GM12873 (cell line): ENCODE data around the gene TMEM134.

ENCODE experiments used
- TF ChIP-seq, protein P1 (sequence below): IDR thresholded peaks from 2 replicates; pipeline ENCODE4 v1.5.1; 2012; ENCODE audit warnings: low read depth, mild to moderate bottlenecking, moderate library complexity, low read length, control low read depth; ENCODE audit not compliant: insufficient read depth; ENCODE audit errors: missing control alignments

TMEM134 gene

DNA sequence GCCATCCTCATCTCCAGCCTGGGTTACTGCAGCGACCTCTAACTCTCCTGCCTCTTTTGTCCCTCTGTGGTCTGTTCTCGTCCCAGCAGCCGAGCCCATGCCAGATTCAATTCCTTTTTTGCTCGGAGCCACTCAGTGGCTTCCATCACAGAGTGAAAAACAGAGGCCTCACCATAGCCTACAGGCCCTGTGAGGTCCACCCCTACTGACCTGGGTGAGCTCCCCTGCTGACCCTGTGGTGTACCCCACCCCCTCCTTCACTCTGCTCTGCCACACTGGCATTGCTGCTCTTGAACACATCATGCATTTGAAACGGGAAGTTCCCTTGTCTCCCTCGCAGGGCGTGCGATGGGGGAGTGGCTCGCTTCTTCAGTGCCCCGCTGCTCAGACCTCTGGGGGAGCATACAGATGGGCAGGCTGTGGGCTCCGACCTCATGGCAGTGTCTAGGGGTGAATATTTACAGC, 15.8 kb upstream of the TMEM134 start:
- TF ChIP-seq, protein P1, sequence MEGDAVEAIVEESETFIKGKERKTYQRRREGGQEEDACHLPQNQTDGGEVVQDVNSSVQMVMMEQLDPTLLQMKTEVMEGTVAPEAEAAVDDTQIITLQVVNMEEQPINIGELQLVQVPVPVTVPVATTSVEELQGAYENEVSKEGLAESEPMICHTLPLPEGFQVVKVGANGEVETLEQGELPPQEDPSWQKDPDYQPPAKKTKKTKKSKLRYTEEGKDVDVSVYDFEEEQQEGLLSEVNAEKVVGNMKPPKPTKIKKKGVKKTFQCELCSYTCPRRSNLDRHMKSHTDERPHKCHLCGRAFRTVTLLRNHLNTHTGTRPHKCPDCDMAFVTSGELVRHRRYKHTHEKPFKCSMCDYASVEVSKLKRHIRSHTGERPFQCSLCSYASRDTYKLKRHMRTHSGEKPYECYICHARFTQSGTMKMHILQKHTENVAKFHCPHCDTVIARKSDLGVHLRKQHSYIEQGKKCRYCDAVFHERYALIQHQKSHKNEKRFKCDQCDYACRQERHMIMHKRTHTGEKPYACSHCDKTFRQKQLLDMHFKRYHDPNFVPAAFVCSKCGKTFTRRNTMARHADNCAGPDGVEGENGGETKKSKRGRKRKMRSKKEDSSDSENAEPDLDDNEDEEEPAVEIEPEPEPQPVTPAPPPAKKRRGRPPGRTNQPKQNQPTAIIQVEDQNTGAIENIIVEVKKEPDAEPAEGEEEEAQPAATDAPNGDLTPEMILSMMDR = no peak

DNA sequence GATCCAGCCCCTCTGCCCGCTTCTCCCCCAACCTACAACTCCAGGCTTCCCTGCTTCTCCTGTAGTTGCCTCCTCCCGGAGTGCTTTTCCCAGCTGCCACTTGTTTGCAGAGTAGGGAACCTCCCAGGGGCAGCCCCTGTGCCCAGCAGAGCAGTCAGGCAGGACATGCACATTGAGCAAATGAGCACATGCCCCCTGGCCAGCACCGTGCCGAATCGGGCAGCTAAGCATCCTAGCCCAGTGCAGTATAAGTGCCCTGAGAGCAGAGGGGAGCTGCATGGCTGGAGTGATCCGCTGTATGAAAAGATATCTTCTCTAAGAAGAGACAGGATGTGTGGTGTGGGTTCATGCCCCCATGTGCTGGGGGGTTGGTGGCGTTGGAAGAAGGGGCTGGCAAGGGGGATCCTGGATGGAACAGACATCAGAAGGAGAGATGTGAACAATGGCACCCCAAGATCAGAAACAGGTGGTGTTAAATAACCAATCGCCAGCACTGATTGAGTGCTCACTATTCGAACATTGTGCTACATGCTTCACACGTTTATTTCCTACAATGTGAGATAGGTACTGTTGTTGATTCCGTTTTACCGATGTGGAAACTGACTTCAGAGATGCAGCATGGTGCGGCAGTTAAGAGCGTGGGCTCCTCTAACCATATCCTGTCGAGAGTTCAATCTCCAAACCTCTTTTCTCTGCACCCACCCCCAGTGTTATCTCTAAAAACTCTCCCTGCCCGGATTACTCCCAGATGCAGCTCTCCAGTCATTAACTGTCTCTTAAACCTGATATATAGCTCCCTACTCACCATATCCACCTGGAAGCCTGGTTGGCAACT, 15.0 kb upstream of the TMEM134 start:
- TF ChIP-seq, protein P1 = no peak

DNA sequence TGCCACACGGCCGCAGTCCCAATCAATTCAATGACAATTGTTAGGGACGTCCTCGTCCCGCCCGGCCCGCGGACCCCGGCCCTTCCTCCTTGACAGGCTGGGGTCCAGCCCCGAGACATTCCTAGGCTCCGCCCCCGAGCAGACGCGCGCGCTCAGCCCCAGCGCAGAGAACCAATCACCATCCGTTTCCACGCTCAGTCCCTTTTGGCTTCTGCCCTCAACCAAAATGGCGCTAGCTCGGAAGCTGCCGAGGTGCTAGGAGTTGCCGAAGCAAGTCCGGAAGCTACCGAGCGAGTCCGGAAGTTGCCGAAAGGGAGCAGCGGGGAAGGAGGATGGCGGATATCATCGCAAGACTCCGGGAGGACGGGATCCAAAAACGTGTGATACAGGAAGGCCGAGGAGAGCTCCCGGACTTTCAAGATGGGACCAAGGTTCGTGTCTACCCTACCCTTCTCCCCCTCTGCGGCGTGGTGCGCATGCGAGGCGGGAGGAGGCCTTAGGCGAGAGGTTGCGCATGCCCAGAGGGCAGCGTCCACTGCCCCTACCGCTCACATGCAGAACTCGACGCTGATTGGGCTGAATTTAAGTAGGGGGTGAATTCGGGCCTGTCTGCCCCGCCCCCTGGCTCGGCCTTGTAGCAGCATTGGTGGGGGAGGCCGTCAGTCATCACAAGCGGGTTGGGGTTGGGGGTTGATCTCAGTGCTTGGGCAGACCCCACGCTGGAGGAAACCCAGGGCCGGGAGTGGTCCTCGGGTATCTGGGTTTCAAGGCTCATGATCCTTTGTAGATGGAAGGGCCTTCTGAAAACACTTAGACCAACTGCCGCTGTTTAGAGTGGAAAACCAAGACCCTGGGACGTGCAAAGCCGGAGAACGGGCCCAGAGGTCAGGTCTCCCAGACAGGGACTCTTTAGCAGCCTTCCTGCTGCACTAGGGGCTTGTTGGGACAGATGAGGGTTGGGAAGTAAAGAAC, 14.1 kb upstream of the TMEM134 start, which contains the start of gene AIP:
Gene AIP, plus strand, starts transcription at position 200 of the 972 bp plus-strand sequence. Its CDS starts 133 bp downstream, at position 333.
- TF ChIP-seq, protein P1 = peak; percentile 28

DNA sequence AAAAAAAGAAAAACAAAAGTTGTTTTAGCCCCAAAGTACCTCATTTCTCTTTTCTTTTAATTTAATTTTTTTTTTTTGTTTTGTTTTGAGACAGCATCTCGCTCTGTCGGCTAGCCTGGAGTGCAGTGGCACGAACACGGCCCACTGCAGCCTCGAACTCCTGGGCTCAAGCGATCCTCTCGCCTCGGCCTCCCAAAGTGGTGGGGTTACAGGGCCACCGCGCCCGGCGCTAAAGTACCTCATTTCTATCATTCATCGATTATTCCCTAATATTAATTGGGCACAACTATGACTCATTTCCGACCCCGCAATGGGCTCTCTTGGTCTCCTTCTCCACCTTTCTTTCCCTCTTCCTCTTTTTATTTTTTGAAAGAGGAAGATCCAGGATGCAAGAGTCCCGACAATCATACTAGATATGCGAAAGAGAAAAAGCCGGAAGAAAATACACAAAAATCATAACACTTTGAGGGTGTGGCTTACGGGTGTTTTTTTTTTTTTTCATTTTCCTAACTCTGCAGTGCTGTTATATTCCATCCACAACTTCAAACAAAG, 13.3 kb upstream of the TMEM134 start:
- TF ChIP-seq, protein P1 = no peak

DNA sequence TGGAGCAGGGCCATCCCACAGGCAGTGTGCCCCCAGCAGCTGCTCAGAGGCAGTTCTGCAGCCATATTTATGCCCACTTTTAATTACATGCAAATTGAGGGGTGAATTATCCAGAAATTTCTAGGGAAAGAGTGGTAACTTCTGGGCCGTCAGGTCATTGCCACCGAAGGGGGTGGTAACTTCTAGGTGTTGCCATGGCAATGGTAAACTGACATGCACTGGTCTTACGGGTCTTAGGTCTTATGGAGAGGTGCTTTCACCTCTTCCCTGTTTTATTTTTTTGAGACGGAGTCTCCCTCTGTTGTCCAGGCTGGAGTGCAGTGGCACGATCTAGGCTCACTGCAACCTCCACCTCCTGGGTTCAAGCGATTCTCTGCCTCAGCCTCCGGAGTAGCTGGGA, 3.8 kb upstream of the TMEM134 start:
- TF ChIP-seq, protein P1 = no peak

DNA sequence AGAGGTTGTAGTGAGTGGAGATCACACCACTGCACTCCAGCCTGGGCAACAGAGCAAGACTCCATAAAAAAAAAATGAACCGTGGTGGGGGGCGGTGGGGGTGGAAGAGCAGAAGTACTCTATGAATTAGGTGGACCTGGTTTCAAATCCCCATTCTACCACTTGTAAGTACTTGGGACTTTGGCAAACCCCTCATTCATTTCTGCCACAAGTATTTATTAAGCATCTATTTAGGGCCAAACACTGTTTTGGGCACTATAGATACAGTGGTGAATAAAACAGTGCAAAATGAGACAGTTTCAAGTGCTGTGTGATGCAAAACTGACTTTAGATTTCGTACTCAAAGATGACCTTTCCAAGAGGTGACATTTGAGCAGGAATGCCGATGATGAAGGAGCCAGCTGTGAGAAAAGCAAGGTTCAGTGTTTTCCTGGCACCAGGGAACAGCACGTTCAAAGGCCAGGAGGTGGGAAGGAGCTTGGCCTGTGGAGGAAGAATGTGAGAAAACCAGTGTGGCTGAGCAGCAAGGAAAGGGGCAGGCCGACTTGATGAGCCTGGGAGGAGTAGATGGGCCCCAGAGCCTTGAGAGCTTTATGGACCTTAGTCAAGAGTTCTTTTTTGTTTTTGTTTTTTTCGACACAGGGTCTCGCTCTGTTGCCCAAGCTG, 1.4 kb upstream of the TMEM134 start:
- TF ChIP-seq, protein P1 = no peak

DNA sequence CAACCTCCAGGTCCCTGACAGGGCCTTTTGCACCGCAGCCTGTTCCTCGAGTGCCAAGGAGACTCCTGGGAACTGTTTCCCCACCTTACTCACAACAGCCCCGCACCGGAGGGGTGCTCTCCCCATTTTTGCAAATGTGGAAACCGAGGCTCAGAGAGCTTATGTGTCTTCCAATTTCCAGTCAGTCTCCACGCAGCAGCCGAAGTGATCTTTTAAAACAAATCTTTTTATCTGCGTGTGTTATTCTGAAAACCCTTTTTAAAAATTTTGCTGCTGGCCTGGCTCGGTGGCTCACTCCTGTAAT, 409 bp upstream of the TMEM134 start:
- TF ChIP-seq, protein P1 = no peak
